H1 (cell line): ENCODE results near the gene ANKRD11.

Experiments used
- CREB1 ChIP-seq: IDR thresholded peaks from 2 replicates; pipeline ENCODE4 v1.6.1; 2012; ENCODE audit warnings: inconsistent platforms
- GTF2F1 ChIP-seq: IDR thresholded peaks from 2 replicates; pipeline ENCODE4 v1.6.1; 2012; ENCODE audit warnings: low read depth, low read length, improper control_type of control experiment, borderline replicate concordance
- JUND ChIP-seq: IDR thresholded peaks from 2 replicates; pipeline ENCODE4 v1.6.1; 2011; ENCODE audit warnings: mild to moderate bottlenecking, improper control_type of control experiment, low read length
- POLR2A ChIP-seq, 2 experiments: IDR thresholded peaks; 1 replicate in 1 of 2; 2 replicates in 1 of 2; pipeline ENCODE4 v1.6.1; 2011; ENCODE audit warnings: low read depth in 2 of 2, low read length in 2 of 2, mild to moderate bottlenecking in 2 of 2; ENCODE audit errors: control extremely low read depth in 1 of 2
- POLR2AphosphoS5 ChIP-seq: IDR thresholded peaks from 2 replicates; pipeline ENCODE4 v1.6.1; 2011; ENCODE audit warnings: low read depth, low read length
- RAD21 ChIP-seq, 2 experiments: IDR thresholded peaks in 1 of 2; conservative IDR thresholded peaks in 1 of 2; 2 replicates each; pipeline ENCODE4 v1.6.1; 2011; ENCODE audit warnings: low read depth in 2 of 2, low read length in 2 of 2, improper control_type of control experiment in 1 of 2, inconsistent platforms in 1 of 2, mild to moderate bottlenecking in 1 of 2, moderate library complexity in 1 of 2
- RFX5 ChIP-seq: IDR thresholded peaks from 2 replicates; pipeline ENCODE4 v1.6.1; 2011; ENCODE audit warnings: low read depth, low read length, improper control_type of control experiment, borderline replicate concordance
- SIN3A ChIP-seq, 2 experiments: IDR thresholded peaks in 1 of 2; conservative IDR thresholded peaks in 1 of 2; 2 replicates each; pipeline ENCODE4 v1.6.1; 2011 to 2012; ENCODE audit warnings: low read length in 2 of 2, improper control_type of control experiment in 1 of 2, low read depth in 1 of 2, mild to moderate bottlenecking in 1 of 2
- TCF12 ChIP-seq: IDR thresholded peaks from 2 replicates; pipeline ENCODE4 v1.6.1; 2011; ENCODE audit warnings: low read depth, mild to moderate bottlenecking, low read length
- YY1 ChIP-seq: IDR thresholded peaks from 2 replicates; pipeline ENCODE4 v1.6.1; 2011; ENCODE audit warnings: low read depth, mild to moderate bottlenecking, low read length
- TF ChIP-seq, protein P1 (sequence below): IDR thresholded peaks from 2 replicates; pipeline ENCODE4 v1.6.1; 2012; ENCODE audit warnings: inconsistent platforms
- TF ChIP-seq, protein P2 (sequence below): IDR thresholded peaks from 2 replicates; pipeline ENCODE4 v1.6.1; 2011; ENCODE audit warnings: low read depth, mild to moderate bottlenecking, low read length; ENCODE audit not compliant: insufficient read depth
- TF ChIP-seq, protein P3 (sequence below), 3 experiments: IDR thresholded peaks; 1 replicate in 2 of 3; 2 replicates in 1 of 3; pipeline versions ENCODE4 v1.5.1 to v1.6.1; 2011; ENCODE audit warnings: low read length in 3 of 3, mild to moderate bottlenecking in 3 of 3, inconsistent platforms in 2 of 3, low read depth in 1 of 3, moderate library complexity in 1 of 3; ENCODE audit not compliant: insufficient read depth in 1 of 3; ENCODE audit errors: control extremely low read depth in 1 of 3

DNA sequence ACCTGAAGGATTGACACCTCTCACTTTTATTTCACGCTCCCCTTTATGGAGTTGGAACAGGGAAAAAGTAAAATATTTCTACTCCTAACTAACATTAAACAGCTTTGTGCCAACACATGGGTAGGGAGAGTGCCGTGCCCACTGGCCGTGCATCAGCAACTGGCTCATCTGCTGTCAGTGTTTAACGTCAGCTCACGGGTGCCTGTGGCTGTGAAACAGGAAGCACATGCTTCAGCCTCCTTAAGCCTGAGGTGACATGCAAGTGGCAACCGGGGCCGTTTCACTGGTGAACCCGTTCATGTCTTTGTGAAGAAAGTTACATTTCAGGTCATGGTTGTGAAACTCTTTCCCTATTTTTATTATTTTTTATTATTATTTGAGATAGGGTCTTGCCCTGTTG is 21.0 kb upstream of the ANKRD11 start:
- TF ChIP-seq CREB1, result no peak
- TF ChIP-seq, protein P1, sequence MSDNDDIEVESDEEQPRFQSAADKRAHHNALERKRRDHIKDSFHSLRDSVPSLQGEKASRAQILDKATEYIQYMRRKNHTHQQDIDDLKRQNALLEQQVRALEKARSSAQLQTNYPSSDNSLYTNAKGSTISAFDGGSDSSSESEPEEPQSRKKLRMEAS, result no peak
- no peak for TF ChIP-seq YY1
- TF ChIP-seq, protein P2, sequence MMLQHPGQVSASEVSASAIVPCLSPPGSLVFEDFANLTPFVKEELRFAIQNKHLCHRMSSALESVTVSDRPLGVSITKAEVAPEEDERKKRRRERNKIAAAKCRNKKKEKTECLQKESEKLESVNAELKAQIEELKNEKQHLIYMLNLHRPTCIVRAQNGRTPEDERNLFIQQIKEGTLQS, result no peak
- TF ChIP-seq, protein P3, sequence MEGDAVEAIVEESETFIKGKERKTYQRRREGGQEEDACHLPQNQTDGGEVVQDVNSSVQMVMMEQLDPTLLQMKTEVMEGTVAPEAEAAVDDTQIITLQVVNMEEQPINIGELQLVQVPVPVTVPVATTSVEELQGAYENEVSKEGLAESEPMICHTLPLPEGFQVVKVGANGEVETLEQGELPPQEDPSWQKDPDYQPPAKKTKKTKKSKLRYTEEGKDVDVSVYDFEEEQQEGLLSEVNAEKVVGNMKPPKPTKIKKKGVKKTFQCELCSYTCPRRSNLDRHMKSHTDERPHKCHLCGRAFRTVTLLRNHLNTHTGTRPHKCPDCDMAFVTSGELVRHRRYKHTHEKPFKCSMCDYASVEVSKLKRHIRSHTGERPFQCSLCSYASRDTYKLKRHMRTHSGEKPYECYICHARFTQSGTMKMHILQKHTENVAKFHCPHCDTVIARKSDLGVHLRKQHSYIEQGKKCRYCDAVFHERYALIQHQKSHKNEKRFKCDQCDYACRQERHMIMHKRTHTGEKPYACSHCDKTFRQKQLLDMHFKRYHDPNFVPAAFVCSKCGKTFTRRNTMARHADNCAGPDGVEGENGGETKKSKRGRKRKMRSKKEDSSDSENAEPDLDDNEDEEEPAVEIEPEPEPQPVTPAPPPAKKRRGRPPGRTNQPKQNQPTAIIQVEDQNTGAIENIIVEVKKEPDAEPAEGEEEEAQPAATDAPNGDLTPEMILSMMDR (IDR thresholded peaks at IDR 0.05; ENCODE audit: control extremely low read depth in 1 of 3, insufficient read depth in 1 of 3, low read depth in 1 of 3, low read length in 3 of 3), result no peak
- no peak for TF ChIP-seq GTF2F1
- TF ChIP-seq JUND, result no peak
- no peak for TF ChIP-seq RAD21 (IDR thresholded peaks at IDR 0.05 in 1 of 2, conservative IDR thresholded peaks at IDR 0.05 in 1 of 2; ENCODE audit: low read depth in 2 of 2, low read length in 2 of 2)
- TF ChIP-seq TCF12, result no peak
- no peak for TF ChIP-seq POLR2A (IDR thresholded peaks at IDR 0.05; ENCODE audit: control extremely low read depth in 1 of 2, low read depth in 2 of 2, low read length in 2 of 2)
- no peak for TF ChIP-seq POLR2AphosphoS5
- TF ChIP-seq SIN3A (conservative IDR thresholded peaks at IDR 0.05 in 1 of 2, IDR thresholded peaks at IDR 0.05 in 1 of 2; ENCODE audit: low read depth in 1 of 2, low read length in 2 of 2), result no peak
- no peak for TF ChIP-seq RFX5
